ENCODE data around the gene CRYZL1. TPM values are rescaled to one million over a fixed set of nuclear protein-coding genes. Genes with fewer than 3 reads are reported as not detected.

CRYZL1 gene
- total and polyA plus RNA-seq, 3 donors from 2014 or later: 40.6 to 75.7 (median 73.2) TPM

DNA sequence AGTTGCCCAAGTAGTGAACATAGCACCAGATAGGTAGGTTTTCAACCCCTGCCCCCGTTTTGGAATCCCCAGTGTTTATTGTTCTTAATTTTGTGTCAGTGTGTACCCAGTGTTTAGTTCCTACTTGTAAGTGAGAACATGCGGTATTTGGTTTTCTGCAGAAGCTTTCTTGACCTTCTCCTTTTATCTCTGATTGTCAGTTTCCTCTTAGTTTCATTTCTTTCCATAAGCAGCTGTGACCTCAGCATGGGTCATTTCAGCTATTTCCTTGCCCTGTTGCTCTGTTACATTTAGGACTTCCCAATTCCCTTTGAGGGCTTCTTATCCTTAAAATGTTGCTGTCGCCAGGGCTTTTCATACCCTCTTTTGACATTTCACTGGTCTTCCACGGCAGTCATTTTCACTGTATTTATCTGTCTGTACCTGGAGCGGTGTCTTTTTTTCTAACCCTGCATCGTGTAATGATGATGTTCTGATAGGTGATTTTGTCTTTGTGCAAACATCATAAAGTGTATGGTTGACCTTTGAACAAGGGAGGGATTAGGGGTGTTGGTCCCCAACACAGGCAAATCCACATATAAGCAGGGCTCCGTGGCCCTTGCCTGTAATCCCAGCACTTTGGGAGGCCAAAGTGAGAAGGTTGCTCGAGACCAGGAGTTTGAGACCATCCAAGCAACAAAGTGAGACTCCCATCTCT, 15.7 kb upstream of the CRYZL1 start:
- Histone ChIP-seq H3K27ac (no peak overlapping the region), H3K4me1 (peaks cover 12% of the 10 kb centered on the region), H3K4me3 (no peak overlapping the region), H3K36me3 (ENCODE audit: low read depth, missing control alignments) (no peaks in the 10 kb centered on the region), H3K9me3 (no peaks in the 10 kb centered on the region), H3K27me3 (no peaks in the 10 kb centered on the region)
- intact Hi-C loops (cut with DNase I; ENCODE audit: low total_unique reads): no loop called here
- 57% methylated on average over 8 of the region's 8 CpGs for WGBS, 2 donors
- DNase-seq: no peak
- TF ChIP-seq, protein P1, sequence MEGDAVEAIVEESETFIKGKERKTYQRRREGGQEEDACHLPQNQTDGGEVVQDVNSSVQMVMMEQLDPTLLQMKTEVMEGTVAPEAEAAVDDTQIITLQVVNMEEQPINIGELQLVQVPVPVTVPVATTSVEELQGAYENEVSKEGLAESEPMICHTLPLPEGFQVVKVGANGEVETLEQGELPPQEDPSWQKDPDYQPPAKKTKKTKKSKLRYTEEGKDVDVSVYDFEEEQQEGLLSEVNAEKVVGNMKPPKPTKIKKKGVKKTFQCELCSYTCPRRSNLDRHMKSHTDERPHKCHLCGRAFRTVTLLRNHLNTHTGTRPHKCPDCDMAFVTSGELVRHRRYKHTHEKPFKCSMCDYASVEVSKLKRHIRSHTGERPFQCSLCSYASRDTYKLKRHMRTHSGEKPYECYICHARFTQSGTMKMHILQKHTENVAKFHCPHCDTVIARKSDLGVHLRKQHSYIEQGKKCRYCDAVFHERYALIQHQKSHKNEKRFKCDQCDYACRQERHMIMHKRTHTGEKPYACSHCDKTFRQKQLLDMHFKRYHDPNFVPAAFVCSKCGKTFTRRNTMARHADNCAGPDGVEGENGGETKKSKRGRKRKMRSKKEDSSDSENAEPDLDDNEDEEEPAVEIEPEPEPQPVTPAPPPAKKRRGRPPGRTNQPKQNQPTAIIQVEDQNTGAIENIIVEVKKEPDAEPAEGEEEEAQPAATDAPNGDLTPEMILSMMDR (IDR thresholded peaks at IDR 0.05): no peak

GRCh38 chr21:33655588-33656221, 14.2 kb upstream of the CRYZL1 start:
- Histone ChIP-seq H3K27me3 (no peaks in the 10 kb centered on the region), H3K4me1 (peaks cover 12% of the 10 kb centered on the region), H3K9me3 (no peaks in the 10 kb centered on the region), H3K4me3 (no peak overlapping the region), H3K27ac (no peak overlapping the region), H3K36me3 (ENCODE audit: low read depth, missing control alignments) (no peaks in the 10 kb centered on the region)
- WGBS, 2 donors: 76% methylated on average over 7 to 8 of the region's 8 CpGs
- DNase-seq: no peak
- intact Hi-C loops (cut with DNase I; ENCODE audit: low total_unique reads): no loop called here
- TF ChIP-seq, protein P1 (IDR thresholded peaks at IDR 0.05): no peak
- no peak for TF ChIP-seq POLR2A (IDR thresholded peaks at IDR 0.05)

DNA sequence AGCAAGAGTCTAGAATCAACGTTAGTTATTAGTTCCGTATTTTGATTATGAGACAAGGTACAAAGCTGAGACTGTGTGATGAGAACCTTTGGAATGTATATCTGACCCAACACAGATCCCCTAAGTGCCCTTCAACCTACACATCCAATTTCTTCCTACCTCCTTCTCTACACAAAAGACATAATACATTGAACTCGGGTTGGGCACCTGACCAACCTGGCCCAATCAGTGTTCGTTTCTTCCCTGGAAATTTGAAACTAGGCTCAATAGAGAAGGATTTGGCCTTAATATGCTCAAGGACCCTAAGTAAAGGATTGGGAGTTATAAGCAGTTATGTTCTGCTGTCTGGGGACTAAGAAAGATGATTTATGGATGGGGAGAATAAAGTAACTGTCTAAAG, 12.9 kb upstream of the CRYZL1 start:
- no peaks in the 10 kb centered on the region for H3K9me3 ChIP-seq
- TF ChIP-seq, protein P1 (IDR thresholded peaks at IDR 0.05): no peak
- H3K27ac ChIP-seq: no peak overlapping the region
- 90 to 94% methylated on average over 4 of the region's 4 CpGs for WGBS, 2 donors
- intact Hi-C loops (cut with DNase I; ENCODE audit: low total_unique reads): no loop called here
- H3K4me3 ChIP-seq: no peak overlapping the region
- H3K4me1 ChIP-seq: peaks cover 12% of the 10 kb centered on the region
- no peaks in the 10 kb centered on the region for H3K27me3 ChIP-seq
- no peaks in the 10 kb centered on the region for H3K36me3 ChIP-seq (ENCODE audit: low read depth, missing control alignments)
- DNase-seq: no peak

DNA sequence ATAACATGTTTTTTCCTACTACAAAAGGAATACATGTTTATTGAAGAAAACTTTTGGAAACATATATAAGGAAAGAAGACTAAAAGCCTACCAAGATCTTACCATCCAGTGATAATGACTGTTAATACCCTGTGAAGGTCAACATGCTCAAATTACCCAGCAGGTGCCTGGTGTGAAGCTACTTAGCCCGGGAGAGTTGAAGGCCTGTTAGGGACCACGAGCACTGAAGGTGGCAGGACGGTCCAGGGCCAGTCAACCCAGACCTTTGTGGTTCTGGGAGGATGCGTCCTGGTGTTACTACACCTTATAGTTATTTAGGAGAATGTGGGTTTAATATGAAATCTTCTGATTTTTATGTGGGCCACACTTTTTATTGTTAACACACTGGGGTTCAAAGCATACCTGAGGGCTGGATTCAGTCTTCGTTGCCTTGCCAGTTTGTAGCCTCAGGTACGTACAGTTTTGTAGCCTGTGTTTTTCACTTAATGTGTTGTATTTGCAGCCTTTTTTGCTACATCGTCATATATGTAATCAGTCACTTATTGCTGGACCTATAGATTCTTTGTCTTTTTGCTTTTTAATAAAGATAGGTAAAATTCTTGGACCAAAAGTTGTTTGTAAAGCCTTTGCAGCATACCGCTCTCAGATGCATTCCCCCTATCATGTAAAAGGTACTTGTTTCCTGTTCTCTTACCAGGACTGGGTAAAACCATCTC, 10.6 kb upstream of the CRYZL1 start:
- H3K36me3 ChIP-seq (ENCODE audit: low read depth, missing control alignments): no peaks in the 10 kb centered on the region
- H3K27ac ChIP-seq: no peak overlapping the region
- DNase-seq: no peak
- H3K4me3 ChIP-seq: no peak overlapping the region
- no peaks in the 10 kb centered on the region for H3K27me3 ChIP-seq
- TF ChIP-seq POLR2A (IDR thresholded peaks at IDR 0.05): no peak
- TF ChIP-seq, protein P1 (IDR thresholded peaks at IDR 0.05): no peak
- H3K4me1 ChIP-seq: peaks cover 5% of the 10 kb centered on the region
- 89 to 90% methylated on average over 8 of the region's 8 CpGs for WGBS, 2 donors
- no peaks in the 10 kb centered on the region for H3K9me3 ChIP-seq
- intact Hi-C loops (cut with DNase I; ENCODE audit: low total_unique reads): no loop called here

Data from testis (tissue), 3 donors.